Stimulated activated CD8-positive, alpha-beta memory T cell treated with anti-CD3 and anti-CD28 coated beads, Interleukin-7, amount 100 ng/mL, for 4 hours (primary cell): ENCODE data around the gene RAD50.
"Not testable (repeated sequence)": the region's sequence is repeated elsewhere in the genome, so short reads cannot be mapped to it uniquely, and the experiment has no call there.

ENCODE experiments used
- DNase-seq, 2 donors: peaks; one replicate each; pipeline ENCODE4 v3.0.0-alpha.2; 2020; ENCODE audit warnings: low read depth in 2 of 2

RAD50 gene

GRCh38 chr5:132556763-132557477, at the start of gene RAD50:
Gene RAD50 (plus strand): TSS chr5:132556977. CDS start chr5:132557325, 348 bp downstream.
- peak; percentile 86 to 90 for DNase-seq

- no peak for DNase-seq
These were observed 46.7 kb upstream of the RAD50 start for GRCh38 chr5:132510076-132510475.

- DNase-seq, result not testable (repeated sequence)
These were observed 43.0 kb upstream of the RAD50 start for GRCh38 chr5:132513618-132514336.

- not testable (repeated sequence) for DNase-seq
These were observed 34.7 kb upstream of the RAD50 start for GRCh38 chr5:132522067-132522466.

- not testable (repeated sequence) for DNase-seq
These were observed 31.9 kb upstream of the RAD50 start for GRCh38 chr5:132524877-132525276.

- no peak for DNase-seq
These were observed 31.5 kb upstream of the RAD50 start for GRCh38 chr5:132525299-132525724.

- no peak for DNase-seq
These were observed 30.3 kb upstream of the RAD50 start for GRCh38 chr5:132526290-132526973.

- DNase-seq, result no peak
These were observed 29.7 kb upstream of the RAD50 start for GRCh38 chr5:132526974-132527564.

GRCh38 chr5:132528021-132528420, 28.8 kb upstream of the RAD50 start:
- no peak for DNase-seq

GRCh38 chr5:132528866-132529634, 27.7 kb upstream of the RAD50 start:
- DNase-seq, result no peak

- no peak for DNase-seq
These were observed 25.8 kb upstream of the RAD50 start for GRCh38 chr5:132530946-132531345.

GRCh38 chr5:132539716-132540115, 17.1 kb upstream of the RAD50 start:
- DNase-seq, result no peak

- DNase-seq, result no peak
These were observed 16.6 kb upstream of the RAD50 start for GRCh38 chr5:132540149-132540548.

GRCh38 chr5:132540764-132541163, 16.0 kb upstream of the RAD50 start:
- no peak for DNase-seq

GRCh38 chr5:132543472-132544201, 13.1 kb upstream of the RAD50 start, which contains the start of gene IL5:
Gene IL5 (minus strand): TSS chr5:132543522. CDS start chr5:132543478, 44 bp downstream.
- no peak for DNase-seq

GRCh38 chr5:132546108-132546507, 10.7 kb upstream of the RAD50 start:
- no peak for DNase-seq

GRCh38 chr5:132547269-132547668, 9.5 kb upstream of the RAD50 start:
- DNase-seq, result no peak

GRCh38 chr5:132548834-132549233, 7.9 kb upstream of the RAD50 start:
- not testable (repeated sequence) for DNase-seq

- no peak for DNase-seq
These were observed 7.2 kb upstream of the RAD50 start for GRCh38 chr5:132549576-132549975.

GRCh38 chr5:132556153-132556762, 519 bp upstream of the RAD50 start:
- DNase-seq, result no peak
